PC-3 (cell line): ENCODE measurements around the gene ARL5A. TPM values are rescaled to one million over a fixed set of nuclear protein-coding genes. Genes with fewer than 3 reads are reported as not detected.
A peak's percentile ranks its signal among the peaks of the same experiment; 100 is the strongest.

ENCODE experiments used
- ATAC-seq: fragments of 200-7000 bp; cut with Tn5 transposase; 2 replicates; pipeline ENCODE4 v1.9.1; 2020; ENCODE audit warnings: mild to moderate bottlenecking, moderate library complexity
- BruUV-seq: library from RNA; stranded (reverse); fragments of 400-500 nt; replicated peaks from 2 replicates; lab custom pipeline; 2021; lab: Mats Ljungman, UMichigan
- CTCF ChIA-PET: fragments of 300-600 bp; sonication (Branson Sonifier 250); formaldehyde crosslinking; loops from one replicate; lab custom pipeline; 2022; ENCODE audit warnings: antibody characterized with exemption; lab: Charles Lee
- POLR2A ChIA-PET: fragments of 300-600 bp; sonication (Branson Sonifier 250); formaldehyde crosslinking; loops from one replicate; lab custom pipeline; 2022; ENCODE audit warnings: antibody characterized with exemption; ENCODE audit not compliant: unreplicated experiment; lab: Charles Lee
- DNase-seq: peaks from one replicate; pipeline ENCODE4 v3.0.0-alpha.2; 2015
- H2AFZ ChIP-seq: fragments of 300-600 bp; sonication (generic); 2 replicates; pipeline ENCODE4 v1.6.0; 2016; ENCODE audit warnings: antibody characterized with exemption, low read length
- H3F3A ChIP-seq: fragments of 300-600 bp; sonication (generic); one replicate; pipeline ENCODE4 v1.6.0; 2017; ENCODE audit warnings: antibody characterized with exemption, low read length, control low read depth, mild to moderate bottlenecking; ENCODE audit not compliant: unreplicated experiment
- H3K27ac ChIP-seq: fragments of 300-600 bp; sonication (generic); 2 replicates; pipeline ENCODE4 v1.5.1; 2016; ENCODE audit warnings: mild to moderate bottlenecking, low read length
- H3K27me3 ChIP-seq: fragments of 300-600 bp; sonication (generic); 2 replicates; pipeline ENCODE4 v1.6.1; 2016; ENCODE audit warnings: low read length, mixed read lengths
- H3K36me3 ChIP-seq: fragments of 300-600 bp; sonication (generic); 2 replicates; pipeline ENCODE4 v1.6.1; 2016; ENCODE audit warnings: low read depth, mixed run types, low read length, mixed read lengths
- H3K4me1 ChIP-seq: fragments of 300-600 bp; sonication (generic); 2 replicates; pipeline ENCODE4 v1.5.1; 2016; ENCODE audit warnings: low read length; ENCODE audit not compliant: insufficient read depth
- H3K4me2 ChIP-seq: fragments of 300-600 bp; sonication (generic); 2 replicates; pipeline ENCODE4 v1.6.0; 2016; ENCODE audit warnings: low read length
- H3K4me3 ChIP-seq: fragments of 300-600 bp; sonication (generic); 2 replicates; pipeline ENCODE4 v1.5.1; 2016; ENCODE audit warnings: mild to moderate bottlenecking, low read length, mixed read lengths
- H3K79me2 ChIP-seq: fragments of 300-600 bp; sonication (generic); 2 replicates; pipeline ENCODE4 v1.6.1; 2017; ENCODE audit warnings: low read length, mixed read lengths
- H3K9ac ChIP-seq: fragments of 300-600 bp; sonication (generic); 2 replicates; pipeline ENCODE4 v1.6.0; 2016; ENCODE audit warnings: mild to moderate bottlenecking, low read length
- H3K9me2 ChIP-seq: fragments of 300-600 bp; sonication (generic); replicated peaks from 2 replicates; pipeline ENCODE4 v1.6.1; 2016; ENCODE audit warnings: mixed run types, low read length, mixed read lengths
- H3K9me3 ChIP-seq: fragments of 300-600 bp; sonication (generic); 2 replicates; pipeline ENCODE4 v1.6.1; 2016; ENCODE audit warnings: low read length, mixed read lengths
- H4K20me1 ChIP-seq: fragments of 300-600 bp; sonication (generic); 2 replicates; pipeline ENCODE4 v1.6.1; 2016; ENCODE audit warnings: low read length, mixed read lengths
- CTCF ChIP-seq: fragments of 300-600 bp; sonication (generic); conservative IDR thresholded peaks from 2 replicates; pipeline ENCODE4 v1.5.1; 2017; ENCODE audit warnings: antibody characterized with exemption, low read depth, mild to moderate bottlenecking, low read length
- EZH2 ChIP-seq: fragments of 300-600 bp; sonication (generic); IDR thresholded peaks from one replicate; pipeline ENCODE4 v1.6.1; 2017; ENCODE audit warnings: antibody characterized with exemption, mild to moderate bottlenecking, low read length; ENCODE audit not compliant: unreplicated experiment
- EZH2phosphoT487 ChIP-seq: fragments of 300-600 bp; sonication (generic); IDR thresholded peaks from 2 replicates; pipeline ENCODE4 v1.6.1; 2018; ENCODE audit warnings: mild to moderate bottlenecking, antibody characterized with exemption, low read length, borderline replicate concordance
- intact Hi-C: fragments of 100-400 bp; cut with micrococcal nuclease; formaldehyde crosslinking; loops from 2 replicates; pipeline ENCODE4 v1.9.0; 2023
- total RNA-seq: library from RNA; depleted of rRNA; stranded (reverse); fragments of >200 nt; gene quantifications from 2 replicates; pipeline ENCODE4 v1.2.3, GENCODE V29; 2014

ARL5A gene
- total RNA-seq, 1 experiment from 2014 or later: 45.6 TPM

GRCh38 chr2:151769606-151770005 lies 58.6 kb downstream of the ARL5A start:
- Histone ChIP-seq H3K9me3 (no peaks in the 10 kb centered on the region), H3K79me2 (no peaks in the 10 kb centered on the region), H3K4me3 (no peak overlapping the region), H3K9me2 (no peaks in the 10 kb centered on the region), H3K9ac (no peak overlapping the region), H3F3A (no peaks in the 10 kb centered on the region), H3K4me1 (peaks cover 7% of the 10 kb centered on the region), H3K27ac (no peak overlapping the region), H4K20me1 (no peaks in the 10 kb centered on the region), H3K27me3 (no peaks in the 10 kb centered on the region), H2AFZ (no peak overlapping the region), H3K4me2 (no peak overlapping the region), H3K36me3 (no peaks in the 10 kb centered on the region)
- ChIA-PET POLR2A (no interaction called here), CTCF (no interaction called here)
- ATAC-seq (no peak), DNase-seq (no peak)
- intact Hi-C loops: loop anchor here (5.0 kb wide), 1 partner anchor 58 kb away; the partner anchor contains the start of gene ARL5A
- no peak for TF ChIP-seq EZH2
- TF ChIP-seq EZH2phosphoT487: no peak
- no peak for TF ChIP-seq CTCF
- BruUV-seq: no TSS peak

GRCh38 chr2:151767536-151767935 lies 60.7 kb downstream of the ARL5A start:
- H4K20me1 ChIP-seq: no peaks in the 10 kb centered on the region
- no peak overlapping the region for H3K4me3 ChIP-seq
- no peak overlapping the region for H3K27ac ChIP-seq
- ATAC-seq: peak; percentile 59; the same call in 1 of the 2 replicates
- POLR2A ChIA-PET: no interaction called here
- TF ChIP-seq EZH2 (no peak), EZH2phosphoT487 (no peak), CTCF (no peak)
- intact Hi-C loops: no loop called here
- H3K9me2 ChIP-seq: no peaks in the 10 kb centered on the region
- H3K36me3 ChIP-seq: no peaks in the 10 kb centered on the region
- H3K27me3 ChIP-seq: no peaks in the 10 kb centered on the region
- H3K9ac ChIP-seq: no peak overlapping the region
- no peak overlapping the region for H2AFZ ChIP-seq
- no peaks in the 10 kb centered on the region for H3K4me1 ChIP-seq
- CTCF ChIA-PET: no interaction called here
- no TSS peak for BruUV-seq
- H3K4me2 ChIP-seq: no peak overlapping the region
- no peaks in the 10 kb centered on the region for H3K79me2 ChIP-seq
- no peaks in the 10 kb centered on the region for H3F3A ChIP-seq
- H3K9me3 ChIP-seq: no peaks in the 10 kb centered on the region
- no peak for DNase-seq

GRCh38 chr2:151766437-151767153 lies 61.6 kb downstream of the ARL5A start:
- no peaks in the 10 kb centered on the region for H3K4me1 ChIP-seq
- H3K36me3 ChIP-seq: no peaks in the 10 kb centered on the region
- no peak overlapping the region for H3K4me2 ChIP-seq
- H3K9me2 ChIP-seq: no peaks in the 10 kb centered on the region
- TF ChIP-seq EZH2phosphoT487 (no peak), EZH2 (no peak), CTCF (no peak)
- no peaks in the 10 kb centered on the region for H3K27me3 ChIP-seq
- no TSS peak for BruUV-seq
- intact Hi-C loops: no loop called here
- ChIA-PET CTCF (no interaction called here), POLR2A (no interaction called here)
- H3F3A ChIP-seq: no peaks in the 10 kb centered on the region
- H3K79me2 ChIP-seq: no peaks in the 10 kb centered on the region
- ATAC-seq: peak; percentile 29
- H3K27ac ChIP-seq: no peak overlapping the region
- no peak for DNase-seq
- H4K20me1 ChIP-seq: no peaks in the 10 kb centered on the region
- H3K9ac ChIP-seq: no peak overlapping the region
- no peak overlapping the region for H3K4me3 ChIP-seq
- no peak overlapping the region for H2AFZ ChIP-seq
- H3K9me3 ChIP-seq: no peaks in the 10 kb centered on the region
